ENCODE measurements around the gene ARID1A. TPM values are rescaled to one million over a fixed set of nuclear protein-coding genes. Genes with fewer than 3 reads are reported as not detected.

Gene ARID1A
- total and polyA plus RNA-seq, 9 of the 15 experiments (the other 6 are each of a cell fraction or from before 2014, with no cell fraction given), result 8.3 to 88.3 (median 22.5) TPM

DNA sequence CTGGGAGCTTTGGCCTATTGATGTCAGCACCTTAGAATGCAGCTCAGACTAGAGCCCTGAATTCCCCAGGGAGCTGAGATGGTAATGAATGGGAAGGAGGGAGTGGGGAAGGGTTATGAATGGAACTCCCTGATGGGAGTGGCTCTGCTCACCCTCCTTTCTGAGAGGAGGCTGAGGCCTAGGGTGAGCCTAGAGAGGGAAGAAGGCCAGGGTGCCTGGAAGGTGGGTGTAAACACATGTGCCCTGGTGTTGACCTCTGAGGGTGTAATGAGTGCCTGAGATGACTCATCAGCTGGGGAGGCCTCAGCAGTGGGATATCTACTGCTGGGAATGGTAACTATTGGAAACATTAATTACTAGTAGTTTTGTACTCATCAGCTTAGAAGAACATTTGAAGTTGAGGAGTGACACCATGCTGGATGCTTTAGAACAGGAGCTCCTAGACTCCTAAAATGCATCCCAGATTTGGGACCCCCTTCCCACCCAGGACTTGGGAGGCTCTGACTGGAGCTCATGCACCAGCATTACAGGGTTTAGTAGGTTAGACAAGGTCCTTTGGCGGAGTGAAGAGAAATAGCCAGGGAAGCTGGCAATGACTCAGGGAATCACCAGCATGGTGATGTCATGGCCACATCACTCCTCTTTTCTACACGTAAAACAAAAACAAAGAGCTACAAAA, 76.0 kb downstream of the ARID1A start (continued):
- TF ChIP-seq, protein P1, sequence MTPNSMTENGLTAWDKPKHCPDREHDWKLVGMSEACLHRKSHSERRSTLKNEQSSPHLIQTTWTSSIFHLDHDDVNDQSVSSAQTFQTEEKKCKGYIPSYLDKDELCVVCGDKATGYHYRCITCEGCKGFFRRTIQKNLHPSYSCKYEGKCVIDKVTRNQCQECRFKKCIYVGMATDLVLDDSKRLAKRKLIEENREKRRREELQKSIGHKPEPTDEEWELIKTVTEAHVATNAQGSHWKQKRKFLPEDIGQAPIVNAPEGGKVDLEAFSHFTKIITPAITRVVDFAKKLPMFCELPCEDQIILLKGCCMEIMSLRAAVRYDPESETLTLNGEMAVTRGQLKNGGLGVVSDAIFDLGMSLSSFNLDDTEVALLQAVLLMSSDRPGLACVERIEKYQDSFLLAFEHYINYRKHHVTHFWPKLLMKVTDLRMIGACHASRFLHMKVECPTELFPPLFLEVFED (CRISPR knock-in tag; conservative IDR thresholded peaks at IDR 0.05), result peak; percentile 83; the same call in 1 of the 2 replicates
- TF ChIP-seq GATAD2A (IDR thresholded peaks at IDR 0.05), result peak; percentile 60; the same call in 1 of the 2 replicates
- TF ChIP-seq, protein P2, sequence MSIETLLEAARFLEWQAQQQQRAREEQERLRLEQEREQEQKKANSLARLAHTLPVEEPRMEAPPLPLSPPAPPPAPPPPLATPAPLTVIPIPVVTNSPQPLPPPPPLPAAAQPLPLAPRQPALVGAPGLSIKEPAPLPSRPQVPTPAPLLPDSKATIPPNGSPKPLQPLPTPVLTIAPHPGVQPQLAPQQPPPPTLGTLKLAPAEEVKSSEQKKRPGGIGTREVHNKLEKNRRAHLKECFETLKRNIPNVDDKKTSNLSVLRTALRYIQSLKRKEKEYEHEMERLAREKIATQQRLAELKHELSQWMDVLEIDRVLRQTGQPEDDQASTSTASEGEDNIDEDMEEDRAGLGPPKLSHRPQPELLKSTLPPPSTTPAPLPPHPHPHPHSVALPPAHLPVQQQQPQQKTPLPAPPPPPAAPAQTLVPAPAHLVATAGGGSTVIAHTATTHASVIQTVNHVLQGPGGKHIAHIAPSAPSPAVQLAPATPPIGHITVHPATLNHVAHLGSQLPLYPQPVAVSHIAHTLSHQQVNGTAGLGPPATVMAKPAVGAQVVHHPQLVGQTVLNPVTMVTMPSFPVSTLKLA (conservative IDR thresholded peaks at IDR 0.05), result peak; percentile 96
- no peak for TF ChIP-seq CEBPB (tag; IDR thresholded peaks at IDR 0.05)
- no peak for TF ChIP-seq CCAR2 (IDR thresholded peaks at IDR 0.05; ENCODE audit: low read depth, low read length)
- peak; percentile 91 for TF ChIP-seq ZFX (CRISPR knock-in tag; IDR thresholded peaks at IDR 0.05)
- TF ChIP-seq NFIC (IDR thresholded peaks at IDR 0.05), result peak; percentile 58
- TF ChIP-seq, protein P3, sequence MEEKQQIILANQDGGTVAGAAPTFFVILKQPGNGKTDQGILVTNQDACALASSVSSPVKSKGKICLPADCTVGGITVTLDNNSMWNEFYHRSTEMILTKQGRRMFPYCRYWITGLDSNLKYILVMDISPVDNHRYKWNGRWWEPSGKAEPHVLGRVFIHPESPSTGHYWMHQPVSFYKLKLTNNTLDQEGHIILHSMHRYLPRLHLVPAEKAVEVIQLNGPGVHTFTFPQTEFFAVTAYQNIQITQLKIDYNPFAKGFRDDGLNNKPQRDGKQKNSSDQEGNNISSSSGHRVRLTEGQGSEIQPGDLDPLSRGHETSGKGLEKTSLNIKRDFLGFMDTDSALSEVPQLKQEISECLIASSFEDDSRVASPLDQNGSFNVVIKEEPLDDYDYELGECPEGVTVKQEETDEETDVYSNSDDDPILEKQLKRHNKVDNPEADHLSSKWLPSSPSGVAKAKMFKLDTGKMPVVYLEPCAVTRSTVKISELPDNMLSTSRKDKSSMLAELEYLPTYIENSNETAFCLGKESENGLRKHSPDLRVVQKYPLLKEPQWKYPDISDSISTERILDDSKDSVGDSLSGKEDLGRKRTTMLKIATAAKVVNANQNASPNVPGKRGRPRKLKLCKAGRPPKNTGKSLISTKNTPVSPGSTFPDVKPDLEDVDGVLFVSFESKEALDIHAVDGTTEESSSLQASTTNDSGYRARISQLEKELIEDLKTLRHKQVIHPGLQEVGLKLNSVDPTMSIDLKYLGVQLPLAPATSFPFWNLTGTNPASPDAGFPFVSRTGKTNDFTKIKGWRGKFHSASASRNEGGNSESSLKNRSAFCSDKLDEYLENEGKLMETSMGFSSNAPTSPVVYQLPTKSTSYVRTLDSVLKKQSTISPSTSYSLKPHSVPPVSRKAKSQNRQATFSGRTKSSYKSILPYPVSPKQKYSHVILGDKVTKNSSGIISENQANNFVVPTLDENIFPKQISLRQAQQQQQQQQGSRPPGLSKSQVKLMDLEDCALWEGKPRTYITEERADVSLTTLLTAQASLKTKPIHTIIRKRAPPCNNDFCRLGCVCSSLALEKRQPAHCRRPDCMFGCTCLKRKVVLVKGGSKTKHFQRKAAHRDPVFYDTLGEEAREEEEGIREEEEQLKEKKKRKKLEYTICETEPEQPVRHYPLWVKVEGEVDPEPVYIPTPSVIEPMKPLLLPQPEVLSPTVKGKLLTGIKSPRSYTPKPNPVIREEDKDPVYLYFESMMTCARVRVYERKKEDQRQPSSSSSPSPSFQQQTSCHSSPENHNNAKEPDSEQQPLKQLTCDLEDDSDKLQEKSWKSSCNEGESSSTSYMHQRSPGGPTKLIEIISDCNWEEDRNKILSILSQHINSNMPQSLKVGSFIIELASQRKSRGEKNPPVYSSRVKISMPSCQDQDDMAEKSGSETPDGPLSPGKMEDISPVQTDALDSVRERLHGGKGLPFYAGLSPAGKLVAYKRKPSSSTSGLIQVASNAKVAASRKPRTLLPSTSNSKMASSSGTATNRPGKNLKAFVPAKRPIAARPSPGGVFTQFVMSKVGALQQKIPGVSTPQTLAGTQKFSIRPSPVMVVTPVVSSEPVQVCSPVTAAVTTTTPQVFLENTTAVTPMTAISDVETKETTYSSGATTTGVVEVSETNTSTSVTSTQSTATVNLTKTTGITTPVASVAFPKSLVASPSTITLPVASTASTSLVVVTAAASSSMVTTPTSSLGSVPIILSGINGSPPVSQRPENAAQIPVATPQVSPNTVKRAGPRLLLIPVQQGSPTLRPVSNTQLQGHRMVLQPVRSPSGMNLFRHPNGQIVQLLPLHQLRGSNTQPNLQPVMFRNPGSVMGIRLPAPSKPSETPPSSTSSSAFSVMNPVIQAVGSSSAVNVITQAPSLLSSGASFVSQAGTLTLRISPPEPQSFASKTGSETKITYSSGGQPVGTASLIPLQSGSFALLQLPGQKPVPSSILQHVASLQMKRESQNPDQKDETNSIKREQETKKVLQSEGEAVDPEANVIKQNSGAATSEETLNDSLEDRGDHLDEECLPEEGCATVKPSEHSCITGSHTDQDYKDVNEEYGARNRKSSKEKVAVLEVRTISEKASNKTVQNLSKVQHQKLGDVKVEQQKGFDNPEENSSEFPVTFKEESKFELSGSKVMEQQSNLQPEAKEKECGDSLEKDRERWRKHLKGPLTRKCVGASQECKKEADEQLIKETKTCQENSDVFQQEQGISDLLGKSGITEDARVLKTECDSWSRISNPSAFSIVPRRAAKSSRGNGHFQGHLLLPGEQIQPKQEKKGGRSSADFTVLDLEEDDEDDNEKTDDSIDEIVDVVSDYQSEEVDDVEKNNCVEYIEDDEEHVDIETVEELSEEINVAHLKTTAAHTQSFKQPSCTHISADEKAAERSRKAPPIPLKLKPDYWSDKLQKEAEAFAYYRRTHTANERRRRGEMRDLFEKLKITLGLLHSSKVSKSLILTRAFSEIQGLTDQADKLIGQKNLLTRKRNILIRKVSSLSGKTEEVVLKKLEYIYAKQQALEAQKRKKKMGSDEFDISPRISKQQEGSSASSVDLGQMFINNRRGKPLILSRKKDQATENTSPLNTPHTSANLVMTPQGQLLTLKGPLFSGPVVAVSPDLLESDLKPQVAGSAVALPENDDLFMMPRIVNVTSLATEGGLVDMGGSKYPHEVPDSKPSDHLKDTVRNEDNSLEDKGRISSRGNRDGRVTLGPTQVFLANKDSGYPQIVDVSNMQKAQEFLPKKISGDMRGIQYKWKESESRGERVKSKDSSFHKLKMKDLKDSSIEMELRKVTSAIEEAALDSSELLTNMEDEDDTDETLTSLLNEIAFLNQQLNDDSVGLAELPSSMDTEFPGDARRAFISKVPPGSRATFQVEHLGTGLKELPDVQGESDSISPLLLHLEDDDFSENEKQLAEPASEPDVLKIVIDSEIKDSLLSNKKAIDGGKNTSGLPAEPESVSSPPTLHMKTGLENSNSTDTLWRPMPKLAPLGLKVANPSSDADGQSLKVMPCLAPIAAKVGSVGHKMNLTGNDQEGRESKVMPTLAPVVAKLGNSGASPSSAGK (IDR thresholded peaks at IDR 0.05), result peak; percentile 49
- no peak for TF ChIP-seq ZNF165 (CRISPR knock-in tag; IDR thresholded peaks at IDR 0.05; ENCODE audit: borderline replicate concordance)
- TF ChIP-seq CBX2 (IDR thresholded peaks at IDR 0.05; ENCODE audit: insufficient read depth, low read length, poor library complexity, severe bottlenecking), result no peak
- no peak for TF ChIP-seq HDAC6 (IDR thresholded peaks at IDR 0.05; ENCODE audit: low read depth, low read length)
- TF ChIP-seq ZBTB17 (CRISPR knock-in tag; IDR thresholded peaks at IDR 0.05), result no peak
- peak; percentile 73; the same call in 1 of the 2 replicates for TF ChIP-seq EHMT2 (IDR thresholded peaks at IDR 0.05)
- TF ChIP-seq MTF1 (CRISPR knock-in tag; IDR thresholded peaks at IDR 0.05; ENCODE audit: borderline replicate concordance), result no peak

All from K562 (cell line).